ENCODE results near the gene SPN.

The SPN gene

GRCh38 chr16:29714972-29715371, 51.9 kb downstream of the SPN start:
- Histone ChIP-seq H3K79me2 (ENCODE audit: insufficient read depth, low read length) (no peaks in the 10 kb centered on the region), H3K9me3 (ENCODE audit: insufficient read depth, low read length, severe bottlenecking) (no peaks in the 10 kb centered on the region), H3K4me2 (ENCODE audit: insufficient read depth, low read length) (no peak overlapping the region), H3K4me1 (ENCODE audit: insufficient read depth, low read length) (peaks cover 4% of the 10 kb centered on the region), H3K36me3 (ENCODE audit: insufficient read depth, low read length) (no peaks in the 10 kb centered on the region), H3K27ac (ENCODE audit: low read length) (no peak overlapping the region), H3K9ac (ENCODE audit: low read depth, low read length) (no peak overlapping the region), H2AFZ (ENCODE audit: low read depth, low read length) (no peak overlapping the region), H4K20me1 (ENCODE audit: insufficient read depth, low read length) (no peaks in the 10 kb centered on the region), H3K4me3 (ENCODE audit: low read depth in 1 of 2, low read length in 2 of 2) (no peak overlapping the region), H3K27me3 (ENCODE audit: insufficient read depth, low read length, poor library complexity) (no peaks in the 10 kb centered on the region)
- DNase-seq (no peak), ATAC-seq (ENCODE audit: insufficient read depth, low read depth) (no peak)
- TF ChIP-seq EZH2 (IDR thresholded peaks at IDR 0.05; ENCODE audit: borderline replicate concordance, low read depth, low read length, severe bottlenecking) (no peak), CTCF (IDR thresholded peaks at IDR 0.05; ENCODE audit: borderline replicate concordance, extremely low read depth, low read length, poor library complexity, severe bottlenecking) (no peak)

DNA sequence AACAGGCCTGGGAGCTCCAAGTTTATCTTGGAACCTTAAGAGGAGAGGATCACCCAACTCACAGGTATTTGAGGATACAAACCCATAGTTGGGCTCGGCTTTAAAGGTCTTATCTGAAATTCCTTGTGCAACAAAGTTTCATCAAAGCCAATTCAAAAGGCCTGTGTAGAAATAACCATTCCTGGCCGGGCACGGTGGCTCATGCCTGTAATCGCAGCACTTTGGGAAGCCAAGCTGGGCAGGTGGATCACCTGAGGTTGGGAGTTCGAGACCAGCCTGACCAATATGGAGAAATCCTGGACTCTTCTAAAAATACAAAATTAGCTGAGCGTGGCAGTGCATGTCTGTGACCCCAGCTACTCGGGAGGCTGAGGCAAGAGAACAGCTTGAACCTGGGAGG, 54.1 kb downstream of the SPN start:
- no peak for ATAC-seq (ENCODE audit: insufficient read depth, low read depth)
- H2AFZ ChIP-seq (ENCODE audit: low read depth, low read length) = no peak overlapping the region
- H3K36me3 ChIP-seq (ENCODE audit: insufficient read depth, low read length) = no peaks in the 10 kb centered on the region

GRCh38 chr16:29719063-29719462, 56.0 kb downstream of the SPN start:
- H3K27me3 ChIP-seq (ENCODE audit: insufficient read depth, low read length, poor library complexity) = no peaks in the 10 kb centered on the region
- H2AFZ ChIP-seq (ENCODE audit: low read depth, low read length) = no peak overlapping the region
- no peaks in the 10 kb centered on the region for H4K20me1 ChIP-seq (ENCODE audit: insufficient read depth, low read length)
- H3K4me1 ChIP-seq (ENCODE audit: insufficient read depth, low read length) = no peaks in the 10 kb centered on the region
- H3K9ac ChIP-seq (ENCODE audit: low read depth, low read length) = no peak overlapping the region
- H3K4me3 ChIP-seq (ENCODE audit: low read depth in 1 of 2, low read length in 2 of 2) = no peak overlapping the region
- H3K9me3 ChIP-seq (ENCODE audit: insufficient read depth, low read length, severe bottlenecking) = no peaks in the 10 kb centered on the region
- H3K4me2 ChIP-seq (ENCODE audit: insufficient read depth, low read length) = no peak overlapping the region
- H3K27ac ChIP-seq (ENCODE audit: low read length) = no peak overlapping the region
- no peaks in the 10 kb centered on the region for H3K36me3 ChIP-seq (ENCODE audit: insufficient read depth, low read length)
- ATAC-seq (ENCODE audit: insufficient read depth, low read depth) = no peak
- H3K79me2 ChIP-seq (ENCODE audit: insufficient read depth, low read length) = no peaks in the 10 kb centered on the region
- TF ChIP-seq EZH2 (IDR thresholded peaks at IDR 0.05; ENCODE audit: borderline replicate concordance, low read depth, low read length, severe bottlenecking) (no peak), CTCF (IDR thresholded peaks at IDR 0.05; ENCODE audit: borderline replicate concordance, extremely low read depth, low read length, poor library complexity, severe bottlenecking) (no peak)
- DNase-seq = no peak

More for the DNA sequence above, 54.1 kb downstream of the SPN start:
- no peaks in the 10 kb centered on the region for H3K79me2 ChIP-seq (ENCODE audit: insufficient read depth, low read length)
- TF ChIP-seq EZH2 (IDR thresholded peaks at IDR 0.05; ENCODE audit: borderline replicate concordance, low read depth, low read length, severe bottlenecking) (no peak), CTCF (IDR thresholded peaks at IDR 0.05; ENCODE audit: borderline replicate concordance, extremely low read depth, low read length, poor library complexity, severe bottlenecking) (no peak)
- H3K27ac ChIP-seq (ENCODE audit: low read length) = no peak overlapping the region
- H4K20me1 ChIP-seq (ENCODE audit: insufficient read depth, low read length) = no peaks in the 10 kb centered on the region
- H3K4me3 ChIP-seq (ENCODE audit: low read depth in 1 of 2, low read length in 2 of 2) = no peak overlapping the region
- H3K4me1 ChIP-seq (ENCODE audit: insufficient read depth, low read length) = no peaks in the 10 kb centered on the region
- no peak overlapping the region for H3K9ac ChIP-seq (ENCODE audit: low read depth, low read length)
- DNase-seq = no peak
- H3K4me2 ChIP-seq (ENCODE audit: insufficient read depth, low read length) = no peak overlapping the region
- no peaks in the 10 kb centered on the region for H3K27me3 ChIP-seq (ENCODE audit: insufficient read depth, low read length, poor library complexity)
- H3K9me3 ChIP-seq (ENCODE audit: insufficient read depth, low read length, severe bottlenecking) = no peaks in the 10 kb centered on the region

All from DND-41 (cell line).